GM18499 (cell line): Measurements from ENCODE around the gene PIM3.

Experiments used
- ATAC-seq: cut with Tn5 transposase; IDR thresholded peaks from one replicate; pipeline ENCODE4 v1.9.1; 2021; ENCODE audit warnings: moderate number of reproducible peaks; ENCODE audit not compliant: insufficient read depth, unreplicated experiment

The PIM3 gene

DNA sequence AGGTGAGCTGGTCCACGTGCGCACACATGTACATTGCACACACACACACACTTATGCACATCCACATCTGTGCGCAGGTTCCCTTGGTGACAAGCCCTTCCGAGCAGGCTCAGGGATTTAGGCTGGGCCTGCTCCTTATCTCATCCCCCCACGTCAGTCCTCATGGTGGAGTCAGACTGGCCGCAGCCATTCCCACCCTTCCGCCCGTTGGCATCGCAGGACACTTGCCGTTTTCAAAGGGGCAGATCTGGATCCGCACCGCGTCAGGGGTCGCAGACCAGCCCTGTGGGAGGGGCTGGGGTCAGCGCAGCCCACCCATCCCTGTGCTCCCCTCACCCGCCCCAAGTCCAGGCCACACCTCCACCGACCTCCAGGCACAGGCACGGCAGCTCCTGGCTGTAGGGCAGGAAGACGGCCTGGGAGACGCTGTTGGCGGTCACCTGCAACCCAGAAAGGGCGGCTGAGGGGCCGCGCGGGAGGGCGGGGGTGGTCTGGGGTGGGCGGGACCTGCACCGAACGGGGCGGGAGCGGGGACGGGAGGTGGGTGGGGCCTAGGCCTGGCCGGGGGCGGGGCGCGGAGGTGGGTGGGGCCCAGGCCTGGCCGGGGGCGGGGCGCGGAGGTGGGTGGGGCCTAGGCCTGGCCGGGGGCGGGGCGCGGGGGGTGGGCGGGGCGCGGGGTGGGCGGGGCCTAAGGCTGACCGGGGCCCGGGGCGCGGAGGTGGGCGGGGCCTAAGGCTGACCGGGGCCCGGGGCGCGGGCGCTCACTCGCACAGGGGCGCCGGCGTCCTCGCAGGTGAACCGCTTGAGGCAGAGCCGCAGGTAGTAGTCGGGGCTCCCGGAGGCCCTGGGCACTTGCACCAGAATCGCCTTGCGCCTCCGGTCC is 38.7 kb downstream of the PIM3 start:
- no peak for ATAC-seq

- ATAC-seq: no peak
Measured at GRCh38 chr22:49999946-50000586, 39.5 kb downstream of the PIM3 start.

DNA sequence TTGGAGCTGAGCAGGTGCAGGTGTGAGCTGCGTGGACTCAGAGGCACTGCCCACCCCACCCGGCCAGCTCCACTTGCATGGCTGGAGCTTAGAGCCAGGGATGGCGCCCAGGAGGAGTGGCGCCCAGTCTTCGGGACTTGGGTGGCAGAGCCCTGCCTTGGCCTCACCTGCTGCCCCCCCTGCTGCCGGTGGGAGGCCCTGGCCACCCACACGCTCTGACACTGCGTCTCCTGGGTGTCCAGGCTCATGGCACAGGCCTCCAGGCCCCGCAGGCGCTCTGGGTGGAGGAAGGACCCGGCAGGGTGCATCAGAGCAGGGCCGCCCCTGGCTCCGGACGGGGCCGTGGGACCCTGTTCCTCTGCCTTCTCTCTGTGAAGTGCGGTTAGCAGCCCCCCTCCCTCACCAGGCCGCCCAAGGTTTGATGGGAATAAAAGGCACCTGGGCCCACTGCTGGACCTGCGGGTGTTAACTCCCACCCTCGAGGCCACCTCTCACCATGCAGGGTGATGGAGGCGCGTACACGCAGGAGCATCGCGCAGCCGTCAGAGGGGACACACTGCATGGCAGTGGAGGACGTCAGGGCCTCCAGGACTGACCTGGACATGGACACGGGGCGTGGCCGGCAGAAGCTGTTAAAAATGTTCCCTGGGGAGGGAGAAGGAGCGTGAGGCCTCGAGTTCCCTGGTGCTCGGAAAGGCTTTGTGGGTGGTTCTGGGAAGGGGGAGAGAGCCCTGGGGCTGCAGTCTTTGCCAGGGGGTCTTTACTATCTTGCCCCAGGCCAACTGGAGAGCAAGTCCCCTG is 40.2 kb downstream of the PIM3 start:
- ATAC-seq: no peak

DNA sequence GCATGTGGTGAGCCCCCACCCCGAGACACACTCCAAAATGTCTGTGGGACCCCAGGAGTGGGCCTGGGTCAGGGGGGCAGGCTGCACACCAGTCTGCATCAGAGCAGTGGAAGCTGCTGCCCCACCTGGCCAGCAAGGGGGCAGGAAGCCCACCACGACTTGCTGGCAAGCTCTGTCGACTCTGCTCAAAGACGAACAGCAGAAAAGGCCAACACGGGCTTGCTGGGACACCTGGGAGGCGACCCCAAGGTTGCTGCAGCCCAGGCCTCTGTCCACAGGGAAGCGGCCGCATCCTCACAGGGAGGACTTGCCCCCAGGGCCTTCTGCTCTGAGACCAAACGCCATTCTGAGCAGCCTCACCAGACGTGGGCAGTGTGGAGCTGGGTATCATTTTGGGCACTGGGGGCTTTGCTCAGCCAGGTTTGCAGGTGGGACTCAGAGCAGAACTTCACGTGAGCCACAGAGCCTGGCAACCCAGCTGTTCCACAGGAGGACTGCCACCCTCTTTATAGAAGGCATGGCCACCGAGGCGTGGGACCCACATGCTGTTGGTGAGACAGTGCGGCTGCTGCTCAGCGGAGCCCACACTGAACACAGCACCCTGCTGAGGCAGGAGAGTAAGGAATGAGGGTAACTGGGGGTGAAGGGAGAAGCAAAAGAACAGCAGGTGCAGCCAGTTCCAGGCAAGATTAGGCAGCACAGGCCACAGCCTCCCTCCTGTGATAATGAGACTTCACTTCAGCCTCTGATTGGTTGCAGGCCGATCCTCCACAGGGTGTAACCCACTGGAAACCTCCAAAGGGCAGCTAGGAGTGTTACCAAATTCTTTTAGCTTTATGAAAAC is 41.0 kb downstream of the PIM3 start:
- ATAC-seq: no peak

- no peak for ATAC-seq
Measured at GRCh38 chr22:50002791-50003190, 42.2 kb downstream of the PIM3 start.

GRCh38 chr22:50004918-50005317 is 44.3 kb downstream of the PIM3 start:
- no peak for ATAC-seq

DNA sequence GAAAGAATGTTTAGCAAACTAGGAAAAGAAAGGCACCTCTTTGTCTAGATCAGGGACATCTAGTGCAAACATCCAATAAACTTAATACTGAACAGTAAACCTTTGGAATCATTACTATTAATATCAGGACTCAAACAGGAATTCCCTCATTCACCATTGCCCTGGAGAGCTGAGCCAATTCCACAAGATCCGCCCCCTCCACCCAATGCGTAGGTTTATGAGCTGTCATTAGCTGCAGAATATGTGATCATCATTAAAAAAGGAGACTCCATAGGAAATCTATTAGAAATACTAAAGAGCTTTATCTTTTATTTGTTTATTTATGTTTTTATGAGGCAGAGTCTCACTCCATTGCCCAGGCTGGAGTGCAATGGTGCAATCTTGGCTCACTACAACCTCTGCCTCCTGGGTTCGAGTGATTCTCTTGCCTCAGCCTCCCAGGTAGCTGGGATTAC is 46.5 kb downstream of the PIM3 start:
- no peak for ATAC-seq

- no peak for ATAC-seq
Measured at GRCh38 chr22:50008151-50009040, 47.8 kb downstream of the PIM3 start.

- ATAC-seq: no peak
Measured at GRCh38 chr22:50009251-50009650, 48.7 kb downstream of the PIM3 start.

DNA sequence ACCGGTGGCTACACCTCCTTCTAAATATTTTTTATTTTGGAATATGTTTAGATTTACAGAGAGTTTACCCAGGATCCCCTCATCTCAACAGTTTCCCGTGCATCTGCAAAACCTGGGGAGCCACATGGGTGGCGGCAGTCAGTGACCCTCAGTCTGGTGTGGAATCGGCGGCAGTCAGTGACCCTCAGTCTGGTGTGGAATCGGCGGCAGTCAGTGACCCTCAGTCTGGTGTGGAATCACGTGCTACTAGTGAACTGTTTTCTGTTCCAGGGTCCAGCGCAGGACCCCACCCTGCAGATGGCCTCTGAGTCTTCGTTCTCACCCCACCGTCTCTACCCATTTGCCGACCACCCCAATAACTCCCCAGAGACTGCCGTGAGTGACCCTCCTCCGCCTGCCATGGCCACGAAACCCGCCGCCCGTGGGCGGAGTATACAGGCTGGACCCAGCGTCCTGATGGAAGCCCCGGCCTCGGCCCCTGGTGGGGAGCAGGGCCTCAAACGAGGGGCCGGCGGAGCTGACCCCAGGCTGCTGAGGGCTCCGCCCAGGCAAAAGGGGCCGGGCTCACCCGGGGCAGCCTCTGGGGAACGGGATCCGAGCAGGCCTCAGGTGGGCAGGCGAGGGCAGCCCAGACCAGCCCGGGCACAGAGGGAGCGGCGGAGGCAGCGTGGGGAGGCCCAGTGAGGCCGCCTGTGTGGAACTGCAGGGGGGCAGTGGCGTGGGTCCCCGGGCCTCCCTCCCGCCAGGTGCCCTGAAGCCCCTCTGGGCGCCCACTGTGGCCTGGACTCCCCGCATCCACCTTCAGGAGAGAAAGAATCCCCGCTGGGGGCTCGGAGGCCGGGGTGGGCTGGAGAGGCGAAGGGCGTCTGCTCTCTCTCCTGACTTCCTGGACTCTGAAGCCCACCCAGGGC is 49.4 kb downstream of the PIM3 start:
- no peak for ATAC-seq

DNA sequence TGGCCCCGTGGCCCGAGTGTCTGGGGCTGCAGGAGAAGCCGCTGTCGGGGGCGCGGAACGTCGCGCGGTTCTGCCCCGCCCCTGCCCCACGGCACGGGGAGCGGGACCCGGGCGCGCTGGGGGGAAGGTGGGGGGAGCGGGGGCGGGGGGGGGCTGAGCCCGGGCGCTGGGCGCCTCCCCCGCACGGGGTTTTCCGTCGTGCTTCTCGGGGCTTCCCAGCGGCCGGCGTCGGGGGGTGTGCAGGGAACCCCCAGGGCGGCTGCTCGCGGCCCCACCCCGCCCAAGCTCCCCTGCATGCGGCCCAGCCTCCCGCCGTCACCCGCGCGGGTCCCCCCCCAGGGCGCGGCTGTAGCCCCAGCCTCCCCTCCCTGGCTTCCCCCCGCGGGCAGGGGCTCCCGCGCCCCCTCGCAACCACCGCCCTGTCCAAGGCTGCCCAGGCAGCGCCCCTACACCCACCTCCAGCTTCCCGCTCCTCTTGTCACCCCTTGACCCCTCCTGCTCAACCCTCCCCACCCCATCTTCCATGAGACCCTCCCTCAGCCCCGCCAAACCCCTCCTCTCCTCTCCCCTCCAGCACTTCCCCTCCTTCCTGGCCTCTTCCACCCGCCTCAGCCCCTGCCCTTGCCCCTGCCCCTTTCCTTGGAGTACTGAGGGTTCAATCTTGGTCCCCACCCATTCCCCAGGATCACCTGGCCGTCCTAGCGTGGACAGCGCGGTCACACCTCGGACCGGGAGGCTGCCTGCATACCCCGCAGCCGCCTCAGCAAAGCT is 50.3 kb downstream of the PIM3 start:
- ATAC-seq: no peak

- ATAC-seq: no peak
Measured at GRCh38 chr22:50011447-50012210, 51.1 kb downstream of the PIM3 start.

DNA sequence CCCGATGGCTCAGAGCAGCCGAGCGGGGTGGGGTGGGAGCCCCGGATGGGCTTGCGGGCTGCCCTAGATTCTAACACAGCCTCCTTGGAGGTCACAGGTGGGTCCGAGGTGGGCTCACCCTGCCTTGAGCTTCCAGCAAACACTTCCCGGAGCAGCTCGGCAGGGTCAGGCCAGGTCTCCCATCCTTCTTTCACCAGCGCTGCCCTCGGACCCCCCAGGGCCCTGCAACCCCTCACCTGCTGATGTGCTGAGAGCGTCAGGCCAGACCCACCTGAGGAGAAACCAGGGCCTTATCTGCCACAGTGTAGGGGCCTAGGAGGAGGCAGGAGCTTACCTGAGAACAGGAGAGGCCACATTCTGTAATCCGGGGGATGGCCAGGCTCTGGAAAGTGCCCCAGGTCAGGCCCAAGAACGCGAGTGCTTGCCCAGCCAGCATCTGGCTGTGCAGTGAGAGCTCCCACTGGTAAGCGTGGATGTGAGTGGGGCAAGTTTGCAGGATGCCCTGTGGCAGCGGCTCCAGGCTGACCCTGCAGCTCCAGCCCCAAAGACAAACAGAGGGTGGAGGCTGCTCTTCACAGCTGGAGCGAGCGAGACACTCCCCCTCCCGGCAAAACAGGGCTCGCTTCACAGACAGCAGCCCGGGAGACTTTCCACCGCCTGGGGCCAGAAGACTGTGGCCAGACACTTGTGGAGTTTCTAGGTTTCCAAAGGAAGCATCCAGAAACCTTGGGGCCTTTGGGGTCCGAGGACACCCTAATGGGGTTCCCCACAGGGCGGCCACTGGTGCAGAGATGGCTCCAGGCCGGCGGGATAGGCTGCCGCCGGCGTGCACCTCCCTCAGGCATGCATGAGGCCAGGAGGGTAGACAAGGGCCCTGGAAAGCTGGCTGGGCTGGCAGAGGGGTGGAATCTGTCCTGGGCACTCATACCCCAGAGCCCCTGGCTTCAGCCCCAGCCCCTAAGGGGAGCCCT is 51.9 kb downstream of the PIM3 start, which contains the start of gene IL17REL:
TSS of gene IL17REL (minus strand) at position 555 of the 971 bp plus-strand sequence. CDS start at position 436, 119 bp downstream.
- no peak for ATAC-seq
